NCI-H2081 treated with DMSO at 0.1 percent for 48 hours (cell line): ENCODE measurements around the gene DCK.

Source experiments
- DNase-seq: peaks from one replicate; lab custom pipeline; 2025; lab: John Stamatoyannopoulos, UW

Gene DCK

GRCh38 chr4:71063711-71064110 lies 70.3 kb downstream of the DCK start:
- DNase-seq = no peak

GRCh38 chr4:71064521-71064920 lies 71.1 kb downstream of the DCK start:
- no peak for DNase-seq

GRCh38 chr4:71065991-71066510 lies 72.6 kb downstream of the DCK start:
- DNase-seq = no peak

GRCh38 chr4:71066737-71067716 lies 73.6 kb downstream of the DCK start:
- no peak for DNase-seq

- no peak for DNase-seq
Observed at GRCh38 chr4:71069063-71069462, 75.6 kb downstream of the DCK start.

- no peak for DNase-seq
Observed at GRCh38 chr4:71070015-71070414, 76.6 kb downstream of the DCK start.

- no peak for DNase-seq
Observed at GRCh38 chr4:71074452-71075299, 81.2 kb downstream of the DCK start.
